ENCODE data around the gene SPINK13. TPM values are rescaled to one million over a fixed set of nuclear protein-coding genes. Genes with fewer than 3 reads are reported as not detected.

Gene SPINK13
- total RNA-seq, 1 donor from 2014 or later: not detected

GRCh38 chr5:148333262-148333849 lies 64.8 kb downstream of the SPINK13 start:
- peaks cover 6% of the 10 kb centered on the region for H3K36me3 Mint-ChIP-seq (ENCODE audit: low read depth)
- no peak for DNase-seq (ENCODE audit: low spot score)
- H3K27ac Mint-ChIP-seq (ENCODE audit: unreplicated experiment): no peak overlapping the region
- H3K9me3 Mint-ChIP-seq (ENCODE audit: low read depth): peaks cover 27% of the 10 kb centered on the region
- no peak overlapping the region for H3K4me3 Mint-ChIP-seq (ENCODE audit: unreplicated experiment)
- no peak for TF ChIP-seq CTCF (IDR thresholded peaks at IDR 0.05)
- H3K27me3 Mint-ChIP-seq (ENCODE audit: low read depth): peaks cover 2% of the 10 kb centered on the region
- H3K4me1 Mint-ChIP-seq (ENCODE audit: low read depth): no peaks in the 10 kb centered on the region

- no peaks in the 10 kb centered on the region for H3K4me1 Mint-ChIP-seq (ENCODE audit: low read depth)
- H3K27me3 Mint-ChIP-seq (ENCODE audit: low read depth): peaks cover 1% of the 10 kb centered on the region
- no peak within 1 kb of the TSS for H3K27ac Mint-ChIP-seq (ENCODE audit: unreplicated experiment)
- TF ChIP-seq CTCF (IDR thresholded peaks at IDR 0.05): no peak
- H3K4me3 Mint-ChIP-seq (ENCODE audit: unreplicated experiment): no peak within 1 kb of the TSS
- no peak for DNase-seq (ENCODE audit: low spot score)
- peaks cover 15% of the 10 kb centered on the region for H3K9me3 Mint-ChIP-seq (ENCODE audit: low read depth)
- H3K36me3 Mint-ChIP-seq (ENCODE audit: low read depth): peaks cover 4% of the 10 kb centered on the region
Observed at GRCh38 chr5:148335259-148335658, 66.7 kb downstream of the SPINK13 start, which contains the start of gene SPINK9. SPINK9 (plus strand) TSS chr5:148335559; CDS start chr5:148335614, 55 bp downstream.

Other genes with a start within 250 kb of the SPINK13 start
- 2.0 to 3.2 TPM (median 2.4 TPM) in 3 replicates for gene SPINK5, start 204.8 kb upstream of the SPINK13 start, total RNA-seq
- gene SPINK14, start 100.2 kb upstream of the SPINK13 start, total RNA-seq: not detected in 3 replicates
- gene SPINK6, start 65.8 kb upstream of the SPINK13 start, total RNA-seq: not detected in 3 replicates
- not detected in 3 replicates for gene MARCOL, start 30.3 kb upstream of the SPINK13 start, total RNA-seq
- not detected in 3 replicates for gene SPINK7, start 43.6 kb downstream of the SPINK13 start, total RNA-seq
- gene SPINK9, start 66.8 kb downstream of the SPINK13 start, total RNA-seq: not detected in 3 replicates
- 36.3 to 37.7 TPM (median 37.4 TPM) in 3 replicates for gene FBXO38, start 115.2 kb downstream of the SPINK13 start, total RNA-seq